A673 (cell line): ENCODE data around the gene TMEM50A. TPM values are rescaled to one million over a fixed set of nuclear protein-coding genes. Genes with fewer than 3 reads are reported as not detected.
A peak's percentile ranks its signal among the peaks of the same experiment; 100 is the strongest.
"Not testable (repeated sequence)": the region's sequence is repeated elsewhere in the genome, so short reads cannot be mapped to it uniquely, and the experiment has no call there.

Source experiments
- BruUV-seq: library from RNA; stranded (reverse); fragments of 400-500 nt; replicated peaks from 2 replicates; lab custom pipeline; 2021; lab: Mats Ljungman, UMichigan
- CTCF ChIA-PET: fragments of 300-600 bp; sonication (Branson Sonifier 250); formaldehyde crosslinking; loops from one replicate; lab custom pipeline; 2022; ENCODE audit warnings: antibody characterized with exemption; lab: Charles Lee
- POLR2A ChIA-PET: fragments of 300-600 bp; sonication (Branson Sonifier 250); formaldehyde crosslinking; loops from one replicate; lab custom pipeline; 2022; ENCODE audit warnings: antibody characterized with exemption; ENCODE audit not compliant: low non-redundant PET; lab: Charles Lee
- DNase-seq: peaks from one replicate; pipeline ENCODE4 v3.0.0-alpha.2; 2015; ENCODE audit warnings: low spot score
- H3K27ac ChIP-seq: fragments of 200-600 bp; sonication (generic); 2 replicates; pipeline ENCODE4 v1.5.1; 2016; ENCODE audit warnings: mixed run types, low read depth, mild to moderate bottlenecking, mixed read lengths, antibody characterized with exemption, low read length; ENCODE audit not compliant: poor library complexity, severe bottlenecking
- H3K27me3 ChIP-seq: fragments of 200-600 bp; sonication (generic); replicated peaks from 2 replicates; pipeline ENCODE4 v1.6.1; 2017; ENCODE audit warnings: mixed run types, low read depth, mild to moderate bottlenecking, mixed read lengths, antibody characterized with exemption, low read length; ENCODE audit not compliant: insufficient read depth, poor library complexity
- H3K36me3 ChIP-seq: fragments of 200-600 bp; sonication (generic); 2 replicates; pipeline ENCODE4 v1.6.1; 2016; ENCODE audit warnings: mixed run types, mild to moderate bottlenecking, mixed read lengths, antibody characterized with exemption, low read length; ENCODE audit not compliant: insufficient read depth, poor library complexity, severe bottlenecking
- H3K4me1 ChIP-seq: fragments of 200-600 bp; sonication (generic); 2 replicates; pipeline ENCODE4 v1.6.1; 2017; ENCODE audit warnings: mixed run types, mild to moderate bottlenecking, mixed read lengths, antibody characterized with exemption, low read length; ENCODE audit not compliant: insufficient read depth, poor library complexity, severe bottlenecking
- H3K4me3 ChIP-seq: fragments of 200-600 bp; sonication (generic); 2 replicates; pipeline ENCODE4 v1.5.1; 2016; ENCODE audit warnings: low read depth, mixed run types, mild to moderate bottlenecking, mixed read lengths, low read length; ENCODE audit not compliant: poor library complexity, severe bottlenecking
- H3K9me3 ChIP-seq: fragments of 200-600 bp; sonication (generic); 2 replicates; pipeline ENCODE4 v1.6.1; 2016; ENCODE audit warnings: mixed run types, low read depth, mild to moderate bottlenecking, mixed read lengths, antibody characterized with exemption, low read length; ENCODE audit not compliant: poor library complexity, severe bottlenecking
- intact Hi-C: fragments of 100-400 bp; cut with micrococcal nuclease; formaldehyde crosslinking; loops from one replicate; pipeline ENCODE4 v1.10.0; 2022; ENCODE audit not compliant: unreplicated experiment
- total RNA-seq: library from RNA; stranded (reverse); gene quantifications from 2 replicates; pipeline ENCODE4 v1.2.3, GENCODE V29; 2021

Gene TMEM50A
- total RNA-seq, 1 experiment from 2014 or later = 99.4 TPM

- H3K27ac ChIP-seq, H3K36me3 ChIP-seq, H3K9me3 ChIP-seq, CTCF ChIA-PET, H3K27me3 ChIP-seq, H3K4me1 ChIP-seq, POLR2A ChIA-PET, intact Hi-C loops, H3K4me3 ChIP-seq, BruUV-seq: not testable (repeated sequence)
- peak; percentile 23 for DNase-seq
These were observed 17.7 kb upstream of the TMEM50A start for GRCh38 chr1:25320314-25320938.

GRCh38 chr1:25322127-25322526 lies 16.0 kb upstream of the TMEM50A start:
- intact Hi-C loops, POLR2A ChIA-PET, H3K4me1 ChIP-seq, DNase-seq, CTCF ChIA-PET, H3K9me3 ChIP-seq, H3K27me3 ChIP-seq, H3K4me3 ChIP-seq, H3K27ac ChIP-seq, H3K36me3 ChIP-seq, BruUV-seq: not testable (repeated sequence)

- CTCF ChIA-PET, H3K4me3 ChIP-seq, H3K4me1 ChIP-seq, H3K27me3 ChIP-seq, DNase-seq, POLR2A ChIA-PET, H3K36me3 ChIP-seq, BruUV-seq, intact Hi-C loops, H3K9me3 ChIP-seq, H3K27ac ChIP-seq: not testable (repeated sequence)
These were observed 13.7 kb upstream of the TMEM50A start for GRCh38 chr1:25324407-25324806.

GRCh38 chr1:25327864-25328790 lies 10.0 kb upstream of the TMEM50A start:
- H3K36me3 ChIP-seq, POLR2A ChIA-PET, H3K4me3 ChIP-seq, intact Hi-C loops, H3K4me1 ChIP-seq, H3K27ac ChIP-seq, H3K9me3 ChIP-seq, DNase-seq, H3K27me3 ChIP-seq, CTCF ChIA-PET, BruUV-seq: not testable (repeated sequence)

- H3K4me3 ChIP-seq, H3K9me3 ChIP-seq, H3K27me3 ChIP-seq, BruUV-seq, H3K27ac ChIP-seq, H3K4me1 ChIP-seq, POLR2A ChIA-PET, CTCF ChIA-PET, intact Hi-C loops, H3K36me3 ChIP-seq, DNase-seq: not testable (repeated sequence)
These were observed 9.3 kb upstream of the TMEM50A start for GRCh38 chr1:25328791-25329185.

- H3K36me3 ChIP-seq, BruUV-seq, CTCF ChIA-PET, H3K27me3 ChIP-seq, H3K4me3 ChIP-seq, H3K9me3 ChIP-seq, H3K27ac ChIP-seq, POLR2A ChIA-PET, H3K4me1 ChIP-seq, DNase-seq, intact Hi-C loops: not testable (repeated sequence)
These were observed 8.8 kb upstream of the TMEM50A start for GRCh38 chr1:25329336-25329735.

GRCh38 chr1:25329950-25330349 lies 8.2 kb upstream of the TMEM50A start:
- H3K9me3 ChIP-seq, BruUV-seq, H3K4me1 ChIP-seq, H3K27ac ChIP-seq, intact Hi-C loops, H3K4me3 ChIP-seq, CTCF ChIA-PET, POLR2A ChIA-PET, H3K36me3 ChIP-seq, H3K27me3 ChIP-seq, DNase-seq: not testable (repeated sequence)
